NCI-H1694 treated with DMSO at 0.1 percent for 48 hours (cell line): ENCODE results near the gene KIF3A.
A peak's percentile ranks its signal among the peaks of the same experiment; 100 is the strongest.

Source experiments
- DNase-seq: peaks from one replicate; lab custom pipeline; 2025; lab: John Stamatoyannopoulos, UW

KIF3A gene

GRCh38 chr5:132736853-132737833 lies at the start of gene KIF3A:
TSS of gene KIF3A (minus strand) at chr5:132737546. CDS start at chr5:132737419, 127 bp downstream.
- peak; percentile 93 for DNase-seq

GRCh38 chr5:132787076-132787475 lies 49.7 kb upstream of the KIF3A start:
- DNase-seq, result no peak

GRCh38 chr5:132785864-132786263 lies 48.5 kb upstream of the KIF3A start:
- no peak for DNase-seq

DNA sequence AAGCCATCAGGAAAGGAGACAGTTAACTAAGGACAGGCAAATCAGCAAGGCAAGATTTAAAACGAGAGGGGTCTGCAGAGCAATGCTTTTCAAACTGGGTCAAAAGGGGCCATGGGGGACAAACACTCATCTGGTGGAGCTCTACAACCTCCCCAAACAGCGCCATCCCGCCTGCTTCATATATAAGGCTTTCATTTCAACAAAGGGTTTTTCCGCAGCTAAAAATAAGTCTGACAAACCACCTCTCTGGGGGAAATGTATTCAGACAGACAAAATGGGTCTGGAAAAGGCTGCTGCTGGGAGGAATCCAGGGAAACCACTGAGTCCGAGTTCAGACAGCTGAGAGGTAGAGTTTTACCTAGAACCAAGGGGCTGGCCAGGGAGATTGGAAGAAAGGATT lies 48.0 kb upstream of the KIF3A start:
- no peak for DNase-seq

DNA sequence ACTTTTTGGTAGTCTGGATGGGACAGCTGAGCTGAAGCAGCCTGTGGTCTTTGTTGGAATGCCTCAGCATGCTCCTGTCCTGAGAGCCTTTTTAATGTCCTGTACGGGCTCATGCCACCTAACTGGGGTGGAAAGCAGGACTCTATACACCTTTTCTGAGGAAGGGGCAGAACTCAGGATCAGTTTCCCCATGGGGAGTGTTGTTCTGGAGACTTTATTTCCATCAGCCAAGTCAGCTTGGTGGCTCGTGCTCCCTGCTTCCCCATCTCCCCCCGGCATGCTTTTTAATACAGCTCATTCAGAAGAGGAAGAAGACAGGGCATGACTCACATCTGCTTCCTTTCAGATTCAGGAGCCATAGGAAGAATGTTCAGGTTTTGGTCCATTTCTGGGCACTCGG lies 44.8 kb upstream of the KIF3A start:
- no peak for DNase-seq

DNA sequence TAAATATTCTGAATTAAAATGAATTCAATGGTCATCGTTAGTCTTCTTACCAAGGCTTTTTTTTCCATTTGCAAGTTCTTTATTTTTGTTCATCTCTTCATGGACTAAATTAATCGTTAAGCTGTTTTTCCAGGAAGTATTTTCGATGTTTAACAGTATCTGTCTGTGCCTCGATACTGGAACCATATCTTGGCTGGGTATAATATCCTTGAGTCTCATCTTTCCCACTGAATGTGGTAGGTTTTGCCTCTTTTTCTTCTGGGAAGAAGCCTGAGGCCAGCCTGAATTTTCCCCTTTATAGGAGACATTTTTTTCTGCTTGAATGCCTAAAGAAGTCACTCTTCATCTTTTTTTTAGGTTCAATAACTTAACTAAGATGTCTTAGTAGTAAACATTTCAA lies 43.7 kb upstream of the KIF3A start:
- no peak for DNase-seq

GRCh38 chr5:132780577-132780976 lies 43.2 kb upstream of the KIF3A start:
- DNase-seq, result no peak

DNA sequence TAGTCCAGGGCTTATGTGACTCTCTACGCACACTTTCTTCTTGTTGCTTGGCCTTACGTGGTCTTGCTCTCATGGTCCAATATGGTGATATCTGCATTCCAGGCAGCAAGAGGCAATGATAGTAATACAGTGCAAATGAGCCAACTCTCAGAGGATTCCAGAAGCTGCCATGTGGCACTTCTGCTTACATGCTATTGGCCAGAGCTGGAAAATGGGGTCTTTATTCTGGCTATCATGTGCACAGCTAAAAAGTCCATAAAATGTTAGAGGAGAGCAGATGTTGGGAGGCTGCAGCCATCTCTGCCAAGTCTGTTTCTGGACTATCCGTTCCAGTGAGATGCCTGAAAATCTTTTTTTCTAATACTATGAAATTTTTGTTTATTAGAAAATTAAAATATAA lies 42.6 kb upstream of the KIF3A start:
- DNase-seq, result no peak

- no peak for DNase-seq
Observed at GRCh38 chr5:132778856-132779255, 41.5 kb upstream of the KIF3A start.

GRCh38 chr5:132778129-132778528 lies 40.8 kb upstream of the KIF3A start:
- DNase-seq, result no peak

DNA sequence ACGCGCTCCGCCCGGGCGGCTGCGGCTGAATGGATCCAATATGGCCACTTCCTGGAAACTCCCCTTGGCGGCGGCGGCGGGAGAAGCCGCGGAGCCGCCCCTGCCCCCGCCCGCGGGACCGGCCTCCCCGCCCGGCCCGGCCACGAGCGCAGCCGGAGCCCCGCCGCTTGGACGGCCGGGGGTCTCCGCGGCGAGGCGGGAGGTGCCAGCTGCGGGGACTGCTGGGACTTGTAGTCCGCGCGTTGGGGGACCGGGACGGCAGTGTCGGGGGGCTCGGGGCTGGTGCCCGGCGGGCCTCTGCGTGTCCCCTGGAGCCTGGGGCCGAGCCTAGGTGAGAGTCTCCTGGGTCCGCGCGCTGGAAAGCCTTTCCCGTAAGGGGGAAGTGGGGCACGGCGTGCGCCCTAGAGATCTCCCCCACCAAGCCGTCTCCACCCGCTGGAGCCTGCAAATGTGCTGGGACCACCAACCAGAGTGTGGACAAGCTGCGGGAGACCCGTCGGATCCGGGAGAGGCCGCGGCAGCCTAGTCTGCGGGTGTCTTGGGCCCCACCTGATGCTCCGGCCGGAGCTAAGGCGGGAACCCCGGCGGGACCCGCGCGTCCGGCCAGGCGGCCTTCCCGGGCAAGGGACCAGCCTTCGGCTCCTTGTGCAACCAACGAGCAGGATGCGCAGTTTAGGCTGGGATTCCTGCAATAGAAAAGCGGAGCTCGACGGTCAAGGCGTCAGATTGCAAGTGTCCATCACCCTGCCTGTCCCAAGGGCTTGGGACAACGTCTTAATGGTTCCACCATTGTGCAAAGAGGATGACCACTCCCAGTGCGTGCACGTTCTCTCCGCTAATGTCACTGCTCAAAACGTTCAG lies 40.1 kb upstream of the KIF3A start, which contains the start of gene SEPTIN8:
Gene SEPTIN8 (minus strand): TSS at position 31 of the 861 bp plus-strand sequence. CDS start 102 bp downstream, outside the sequence.
- DNase-seq, result no peak

GRCh38 chr5:132776938-132777208 lies 39.5 kb upstream of the KIF3A start:
- DNase-seq, result no peak

GRCh38 chr5:132776131-132776937 lies 39.0 kb upstream of the KIF3A start:
- DNase-seq, result no peak

GRCh38 chr5:132775476-132775961 lies 38.2 kb upstream of the KIF3A start:
- DNase-seq, result no peak

DNA sequence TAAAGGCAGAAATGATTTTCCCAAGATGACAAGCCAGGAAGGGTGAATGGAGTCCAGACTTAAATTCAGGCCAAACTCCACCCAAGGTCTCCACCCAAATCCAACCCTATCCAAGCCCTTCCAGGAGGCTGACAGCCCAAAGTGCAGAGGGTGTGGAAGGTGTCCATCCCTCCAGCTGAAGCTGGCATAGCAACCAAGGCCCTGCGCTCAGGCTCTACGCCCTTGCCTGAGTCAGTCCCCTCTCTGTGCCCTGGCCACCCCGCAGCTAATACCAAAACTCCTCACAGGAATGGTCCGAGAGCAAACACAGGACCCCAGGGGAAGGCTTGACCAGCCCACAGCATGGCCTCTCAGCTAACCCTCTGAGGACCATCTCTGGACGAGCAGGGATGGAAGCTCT lies 37.5 kb upstream of the KIF3A start:
- DNase-seq, result no peak

DNA sequence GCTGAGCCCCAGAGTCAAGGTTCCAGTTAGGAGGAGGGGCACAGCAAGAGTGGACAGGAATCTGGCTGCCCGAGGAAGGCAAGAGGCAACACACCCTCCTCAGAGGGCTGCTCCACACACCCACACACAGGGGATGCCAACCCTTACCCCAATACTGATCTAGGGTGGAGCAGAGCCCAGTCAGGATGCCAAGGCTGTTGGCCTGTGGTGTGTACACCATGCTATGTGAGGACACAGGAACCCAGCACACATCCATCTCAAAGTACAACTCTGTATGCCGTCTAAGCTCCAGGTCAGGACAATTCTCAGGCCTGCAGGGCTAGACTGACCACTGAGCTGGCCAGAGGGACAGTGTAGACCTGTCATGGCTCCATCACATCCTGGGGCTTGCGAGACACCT lies 37.1 kb upstream of the KIF3A start:
- DNase-seq, result no peak

GRCh38 chr5:132773601-132774355 lies 36.4 kb upstream of the KIF3A start:
- peak; percentile 18 for DNase-seq

GRCh38 chr5:132773114-132773513 lies 35.8 kb upstream of the KIF3A start:
- no peak for DNase-seq

DNA sequence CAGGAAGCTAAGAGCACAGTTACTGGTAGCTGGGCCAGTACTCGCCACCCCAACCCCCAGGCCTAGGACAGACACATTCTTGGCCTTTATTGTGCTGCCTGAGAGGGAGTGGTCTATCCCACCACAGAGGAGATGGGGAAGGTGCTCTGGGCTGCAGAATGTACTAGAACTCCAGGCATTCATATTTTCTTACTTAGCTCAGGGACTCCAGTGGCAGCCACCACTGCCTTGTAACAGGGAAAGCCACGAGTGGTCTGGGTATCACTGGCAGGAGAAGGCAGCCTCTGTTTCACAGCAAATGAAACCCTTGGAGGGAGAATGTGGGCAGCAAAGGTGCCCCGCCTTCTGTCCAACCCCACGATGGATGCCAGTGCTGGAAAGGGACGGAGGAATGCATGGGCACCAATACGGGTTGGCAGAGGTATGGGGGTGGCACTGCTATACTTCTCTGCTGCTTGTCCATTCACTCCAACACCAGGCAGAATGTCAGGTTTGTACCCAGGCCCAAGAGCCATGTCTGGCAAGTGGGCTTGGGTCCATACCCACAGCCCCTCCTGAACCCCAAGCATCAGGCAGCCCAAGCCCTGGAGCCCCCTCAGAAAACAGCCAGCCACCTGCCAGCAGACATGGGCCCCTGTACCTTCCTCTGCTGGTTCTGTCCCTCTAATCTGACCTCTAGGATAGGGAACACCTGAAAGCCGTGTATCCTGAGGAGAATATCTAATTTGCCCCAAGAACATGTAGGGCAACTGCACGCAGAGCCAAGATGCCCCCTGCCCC lies 35.1 kb upstream of the KIF3A start:
- no peak for DNase-seq

GRCh38 chr5:132771503-132771998 lies 34.2 kb upstream of the KIF3A start:
- no peak for DNase-seq
